Ascending aorta (tissue), 2 donors: ENCODE data around the gene SLC16A8. TPM values are rescaled to one million over a fixed set of nuclear protein-coding genes. Genes with fewer than 3 reads are reported as not detected.

Source experiments
- DNase-seq, 2 donors: peaks; one replicate each; pipeline ENCODE4 v3.0.0-alpha.2; 2019; ENCODE audit warnings: low spot score in 2 of 2
- H3K27ac ChIP-seq, 2 donors: fragments of 200-600 bp; sonication (generic); one replicate each; pipeline ENCODE4 v1.5.1; 2016 to 2017; ENCODE audit warnings: mild to moderate bottlenecking in 1 of 2
- H3K27me3 ChIP-seq: fragments of 200-600 bp; sonication (generic); one replicate; pipeline ENCODE4 v1.5.1; 2017
- H3K36me3 ChIP-seq, 2 donors: fragments of 200-600 bp; sonication (generic); one replicate each; pipeline ENCODE4 v1.5.1; 2016
- H3K4me1 ChIP-seq, 2 donors: fragments of 200-600 bp; sonication (generic); one replicate each; pipeline ENCODE4 v1.5.1; 2016 to 2017; ENCODE audit warnings: mild to moderate bottlenecking in 1 of 2
- H3K4me3 ChIP-seq, 2 donors: fragments of 200-600 bp; sonication (generic); one replicate each; pipeline ENCODE4 v1.5.1; 2016 to 2017; ENCODE audit warnings: mild to moderate bottlenecking in 1 of 2
- H3K9me3 ChIP-seq, 2 donors: fragments of 200-600 bp; sonication (generic); one replicate each; pipeline ENCODE4 v1.5.1; 2016
- CTCF ChIP-seq, 3 experiments: fragments of 200-600 bp in 2 of 3; fragments of 450-650 bp in 1 of 3; sonication (generic) in 2 of 3; IDR thresholded peaks; one replicate each; pipeline ENCODE4 v1.5.1; 2016 to 2019; ENCODE audit warnings: antibody characterized with exemption in 3 of 3, mild to moderate bottlenecking in 1 of 3, moderate library complexity in 1 of 3
- intact Hi-C: fragments of 100-400 bp; cut with DNase I; formaldehyde crosslinking; loops from one replicate; pipeline ENCODE4 v1.15.1; 2023
- total RNA-seq: library from RNA; depleted of rRNA; stranded (reverse); fragments of >200 nt; gene quantifications from one replicate; pipeline ENCODE4 v1.1.0, GENCODE V29; 2016

SLC16A8 gene
- total RNA-seq, result not detected

GRCh38 chr22:38083931-38084631 is at the start of gene SLC16A8:
SLC16A8 (minus strand) TSS chr22:38084184; CDS start chr22:38082873, 1,311 bp downstream.
- Histone ChIP-seq H3K9me3 (no peaks in the 10 kb centered on the region), H3K4me3 (no peak within 1 kb of the TSS), H3K27me3 (no peaks in the 10 kb centered on the region), H3K36me3 (no peaks in the 10 kb centered on the region), H3K27ac (no peak within 1 kb of the TSS), H3K4me1 (peaks cover 0 to 22% of the 10 kb centered on the region in 2 donors)
- intact Hi-C loops, result no loop called here
- no peak for TF ChIP-seq CTCF (IDR thresholded peaks at IDR 0.05)
- DNase-seq, result no peak

GRCh38 chr22:38133331-38133730 is 49.3 kb upstream of the SLC16A8 start:
- Histone ChIP-seq H3K4me3 (no peak overlapping the region), H3K4me1 (peaks cover 2 to 10% of the 10 kb centered on the region in 2 donors), H3K27ac (no peak overlapping the region), H3K27me3 (no peaks in the 10 kb centered on the region), H3K9me3 (no peaks in the 10 kb centered on the region), H3K36me3 (no peaks in the 10 kb centered on the region)
- no peak for TF ChIP-seq CTCF (IDR thresholded peaks at IDR 0.05)
- DNase-seq, result no peak
- intact Hi-C loops, result no loop called here

GRCh38 chr22:38132794-38133193 is 48.8 kb upstream of the SLC16A8 start:
- no peak for TF ChIP-seq CTCF (IDR thresholded peaks at IDR 0.05)
- H3K27ac ChIP-seq, result no peak overlapping the region
- H3K27me3 ChIP-seq, result no peaks in the 10 kb centered on the region
- H3K36me3 ChIP-seq, result no peaks in the 10 kb centered on the region
- no peak for DNase-seq
- H3K9me3 ChIP-seq, result no peaks in the 10 kb centered on the region
- no peak overlapping the region for H3K4me3 ChIP-seq
- intact Hi-C loops, result no loop called here
- H3K4me1 ChIP-seq, result peaks cover 2 to 10% of the 10 kb centered on the region in 2 donors

GRCh38 chr22:38132136-38132535 is 48.2 kb upstream of the SLC16A8 start:
- Histone ChIP-seq H3K36me3 (no peaks in the 10 kb centered on the region), H3K27ac (no peak overlapping the region), H3K9me3 (no peaks in the 10 kb centered on the region), H3K27me3 (no peaks in the 10 kb centered on the region), H3K4me3 (no peak overlapping the region), H3K4me1 (peaks cover 2 to 10% of the 10 kb centered on the region in 2 donors)
- DNase-seq, result no peak
- no peak for TF ChIP-seq CTCF (IDR thresholded peaks at IDR 0.05)
- intact Hi-C loops, result no loop called here

GRCh38 chr22:38131399-38131798 is 47.4 kb upstream of the SLC16A8 start:
- H3K4me3 ChIP-seq, result no peak overlapping the region
- no peaks in the 10 kb centered on the region for H3K27me3 ChIP-seq
- H3K27ac ChIP-seq, result peak overlapping the region; percentile 42 to 61
- intact Hi-C loops, result no loop called here
- no peak for TF ChIP-seq CTCF (IDR thresholded peaks at IDR 0.05)
- H3K36me3 ChIP-seq, result no peaks in the 10 kb centered on the region
- peaks cover 2 to 10% of the 10 kb centered on the region in 2 donors for H3K4me1 ChIP-seq
- no peaks in the 10 kb centered on the region for H3K9me3 ChIP-seq
- DNase-seq, result no peak
